Measurements from ENCODE around the gene ICE1.

ICE1 gene

DNA sequence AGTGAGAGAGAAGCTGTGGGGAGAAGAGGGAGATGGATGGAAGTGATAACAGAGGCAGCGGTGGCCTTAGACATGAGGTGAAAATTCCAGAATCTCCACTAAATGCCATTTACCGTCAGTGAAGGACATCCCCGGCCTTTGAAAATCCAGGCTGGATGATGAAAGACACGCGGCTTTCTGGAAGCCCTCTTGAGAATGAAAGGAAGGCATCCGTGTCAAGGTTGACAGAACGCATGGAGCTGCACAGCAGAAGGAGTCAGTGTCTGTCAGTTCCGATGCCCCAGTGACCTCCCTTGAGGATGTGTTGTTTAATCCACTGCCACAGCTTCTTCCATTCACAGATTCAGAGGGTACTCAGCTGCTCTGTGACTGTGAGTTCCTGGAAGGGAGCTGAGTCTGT lies 114.9 kb downstream of the ICE1 start:
- TF ChIP-seq, protein P1, sequence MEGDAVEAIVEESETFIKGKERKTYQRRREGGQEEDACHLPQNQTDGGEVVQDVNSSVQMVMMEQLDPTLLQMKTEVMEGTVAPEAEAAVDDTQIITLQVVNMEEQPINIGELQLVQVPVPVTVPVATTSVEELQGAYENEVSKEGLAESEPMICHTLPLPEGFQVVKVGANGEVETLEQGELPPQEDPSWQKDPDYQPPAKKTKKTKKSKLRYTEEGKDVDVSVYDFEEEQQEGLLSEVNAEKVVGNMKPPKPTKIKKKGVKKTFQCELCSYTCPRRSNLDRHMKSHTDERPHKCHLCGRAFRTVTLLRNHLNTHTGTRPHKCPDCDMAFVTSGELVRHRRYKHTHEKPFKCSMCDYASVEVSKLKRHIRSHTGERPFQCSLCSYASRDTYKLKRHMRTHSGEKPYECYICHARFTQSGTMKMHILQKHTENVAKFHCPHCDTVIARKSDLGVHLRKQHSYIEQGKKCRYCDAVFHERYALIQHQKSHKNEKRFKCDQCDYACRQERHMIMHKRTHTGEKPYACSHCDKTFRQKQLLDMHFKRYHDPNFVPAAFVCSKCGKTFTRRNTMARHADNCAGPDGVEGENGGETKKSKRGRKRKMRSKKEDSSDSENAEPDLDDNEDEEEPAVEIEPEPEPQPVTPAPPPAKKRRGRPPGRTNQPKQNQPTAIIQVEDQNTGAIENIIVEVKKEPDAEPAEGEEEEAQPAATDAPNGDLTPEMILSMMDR (IDR thresholded peaks at IDR 0.05; ENCODE audit: borderline replicate concordance, insufficient read depth, low read depth, low read length), result no peak
- H3K4me3 ChIP-seq (ENCODE audit: low read depth, low read length), result no peak overlapping the region

DNA sequence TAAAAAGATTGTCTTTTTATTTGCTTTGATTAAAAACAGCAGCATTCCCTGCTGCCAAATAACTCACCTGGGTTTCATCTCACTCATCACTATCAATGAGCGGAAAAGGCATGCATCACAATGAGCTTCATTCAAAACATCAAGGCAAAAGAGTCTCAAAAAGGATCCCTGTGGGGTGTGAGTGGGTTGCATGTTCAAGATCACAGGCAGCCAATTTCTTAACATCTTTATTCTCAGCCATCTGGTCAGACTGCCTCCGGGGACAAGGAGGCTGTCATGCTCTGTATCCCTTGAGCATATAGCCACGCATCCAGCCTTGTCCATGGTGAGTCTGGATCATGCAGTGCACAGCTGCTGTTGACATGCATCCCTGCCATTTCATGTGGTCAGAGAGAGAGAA lies 117.1 kb downstream of the ICE1 start:
- H3K4me3 ChIP-seq (ENCODE audit: low read depth, low read length), result no peak overlapping the region
- TF ChIP-seq, protein P1 (IDR thresholded peaks at IDR 0.05; ENCODE audit: borderline replicate concordance, insufficient read depth, low read depth, low read length), result no peak

All from GM12875 (cell line).